Measurements from ENCODE around the gene OPRL1.
A peak's percentile ranks its signal among the peaks of the same experiment; 100 is the strongest.

OPRL1 gene

DNA sequence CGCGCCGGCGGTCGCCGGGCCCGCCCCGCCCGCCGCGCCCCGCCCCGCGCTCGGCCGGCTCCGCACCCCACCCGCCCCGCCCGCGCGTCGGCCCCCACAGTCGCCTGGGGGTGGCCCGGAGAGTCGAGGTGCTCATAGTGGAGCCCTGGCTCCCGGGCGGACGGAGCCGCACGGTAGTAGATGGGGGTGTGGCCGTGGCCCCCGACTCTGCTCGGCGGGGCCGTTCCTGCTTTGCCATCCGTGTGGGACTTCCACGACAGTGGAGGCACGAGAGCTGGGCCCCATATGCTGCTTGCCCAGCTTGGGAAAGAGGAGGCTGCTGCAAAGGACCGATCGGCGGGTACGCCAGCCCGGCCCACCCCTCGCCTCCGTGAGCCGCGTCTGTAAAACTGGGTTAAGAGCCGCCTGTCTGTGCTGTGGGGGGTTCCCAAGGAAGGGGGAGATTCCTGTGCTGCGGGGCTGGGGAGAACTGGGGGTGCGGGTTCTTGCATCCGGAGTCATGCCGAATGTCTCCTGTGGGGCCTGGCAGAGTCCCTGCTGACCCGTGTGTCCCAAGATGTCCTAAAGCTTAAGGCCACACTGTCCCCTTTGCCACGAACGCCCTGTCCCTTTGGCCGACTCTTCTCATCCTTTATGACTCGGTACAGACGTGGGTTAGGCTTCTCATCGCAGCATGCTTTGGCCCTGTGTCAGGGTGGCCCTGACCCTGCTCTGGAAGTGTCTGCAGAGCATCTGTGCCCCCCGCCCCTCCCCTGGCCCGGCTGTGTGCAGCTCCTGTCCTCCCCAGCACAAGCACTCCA is at the start of gene OPRL1:
Gene OPRL1 (plus strand): TSS at position 70 of the 800 bp plus-strand sequence. CDS start 12,639 bp downstream, outside the sequence.
- peak; percentile 41 for DNase-seq

GRCh38 chr20:64030371-64031134 is 49.3 kb upstream of the OPRL1 start:
- no peak for DNase-seq

- DNase-seq = no peak
These were observed 48.0 kb upstream of the OPRL1 start for GRCh38 chr20:64031822-64032314.

DNA sequence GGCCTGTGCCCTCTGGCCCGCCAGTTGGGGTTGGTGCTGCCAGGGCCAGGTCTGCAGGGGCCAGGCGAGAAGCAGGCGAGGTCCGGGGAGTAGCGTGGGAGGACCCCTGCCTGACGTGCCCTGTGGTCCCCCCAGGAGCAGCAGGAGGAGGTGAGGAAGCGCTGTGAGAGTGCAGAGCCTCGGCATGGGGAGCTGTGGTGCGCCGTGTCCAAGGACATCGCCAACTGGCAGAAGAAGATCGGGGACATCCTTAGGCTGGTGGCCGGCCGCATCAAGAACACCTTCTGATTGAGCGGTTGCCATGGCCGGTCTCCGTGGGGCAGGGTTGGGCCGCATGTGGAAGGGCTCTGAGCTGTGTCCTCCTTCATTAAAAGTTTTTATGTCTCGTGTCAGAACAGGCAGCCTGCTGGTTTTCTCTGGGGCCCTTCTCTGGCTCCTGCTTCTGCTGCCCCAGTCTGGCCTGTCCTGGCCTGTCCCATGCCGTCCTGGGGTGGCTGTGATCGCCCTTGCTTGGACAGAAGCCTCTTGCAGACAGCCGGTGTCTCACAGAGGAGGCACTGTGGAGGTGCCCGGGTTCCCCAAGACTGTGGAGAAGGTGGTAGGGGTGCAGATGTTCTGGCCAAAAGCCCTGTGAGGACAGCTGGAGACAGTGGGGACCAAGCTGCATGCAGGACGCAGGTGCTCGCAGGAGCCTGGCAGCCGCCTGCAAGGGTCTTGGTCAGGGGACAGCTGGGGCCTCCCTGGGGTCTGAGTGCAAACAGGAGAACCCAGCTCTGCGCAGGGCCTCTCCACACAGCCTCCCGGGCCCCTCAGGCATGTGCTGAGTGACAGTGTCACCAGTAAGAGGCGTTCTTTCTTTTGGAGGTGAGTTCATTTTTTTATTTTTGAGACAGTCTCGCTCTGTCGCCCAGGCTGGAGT is 46.9 kb upstream of the OPRL1 start:
- DNase-seq = no peak

GRCh38 chr20:64033981-64034493 is 45.8 kb upstream of the OPRL1 start:
- DNase-seq = no peak

- DNase-seq = no peak
These were observed 44.6 kb upstream of the OPRL1 start for GRCh38 chr20:64035066-64035932.

- DNase-seq = no peak
These were observed 43.9 kb upstream of the OPRL1 start, which contains the start of gene C20orf204 for GRCh38 chr20:64035933-64036345. TSS of gene C20orf204 (plus strand) at chr20:64036182. CDS start at chr20:64036324, 142 bp downstream.

DNA sequence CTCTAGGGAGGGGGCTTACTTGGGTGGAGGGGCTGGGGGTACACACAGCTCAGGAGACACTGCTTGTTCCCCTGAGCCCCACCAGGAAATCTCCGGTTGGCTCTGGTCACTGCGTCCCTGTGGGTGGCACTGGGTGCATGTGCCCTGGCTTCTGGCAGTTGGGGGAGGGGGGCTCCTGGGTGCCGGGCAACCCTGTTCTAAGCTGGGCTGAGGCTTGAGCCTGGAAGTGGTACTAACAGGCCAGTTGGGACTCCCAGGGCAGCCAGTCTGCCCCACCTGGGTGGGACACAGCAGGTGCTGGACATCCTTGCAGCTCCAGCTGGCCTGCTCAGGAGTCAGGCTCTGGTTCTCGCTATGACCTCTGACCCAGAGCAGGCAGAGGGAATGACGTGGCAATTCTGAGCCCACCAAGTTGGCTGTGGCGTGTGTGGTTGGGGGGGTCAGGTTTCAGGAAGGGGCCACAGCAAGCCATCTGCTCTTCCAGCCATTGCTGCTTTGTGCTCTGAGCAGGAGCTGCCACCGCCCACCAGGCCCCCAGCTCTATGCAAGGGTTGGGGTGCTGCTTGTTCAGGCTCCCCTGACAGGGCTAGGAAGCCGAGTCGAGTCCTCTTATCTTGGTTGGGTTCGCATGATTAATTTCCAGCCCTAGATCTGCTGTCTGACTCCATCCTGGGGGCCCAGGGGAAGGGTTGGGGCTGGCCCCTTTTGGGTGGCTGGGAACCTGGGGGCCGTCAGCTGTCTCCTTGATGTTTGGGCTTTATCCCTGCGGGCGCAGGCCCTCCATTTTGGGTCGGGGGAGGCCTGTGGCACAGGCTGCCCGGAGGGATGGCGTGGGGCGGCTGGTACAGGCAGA is 43.3 kb upstream of the OPRL1 start:
- DNase-seq = no peak

- DNase-seq = no peak
These were observed 42.7 kb upstream of the OPRL1 start for GRCh38 chr20:64037199-64037497.

DNA sequence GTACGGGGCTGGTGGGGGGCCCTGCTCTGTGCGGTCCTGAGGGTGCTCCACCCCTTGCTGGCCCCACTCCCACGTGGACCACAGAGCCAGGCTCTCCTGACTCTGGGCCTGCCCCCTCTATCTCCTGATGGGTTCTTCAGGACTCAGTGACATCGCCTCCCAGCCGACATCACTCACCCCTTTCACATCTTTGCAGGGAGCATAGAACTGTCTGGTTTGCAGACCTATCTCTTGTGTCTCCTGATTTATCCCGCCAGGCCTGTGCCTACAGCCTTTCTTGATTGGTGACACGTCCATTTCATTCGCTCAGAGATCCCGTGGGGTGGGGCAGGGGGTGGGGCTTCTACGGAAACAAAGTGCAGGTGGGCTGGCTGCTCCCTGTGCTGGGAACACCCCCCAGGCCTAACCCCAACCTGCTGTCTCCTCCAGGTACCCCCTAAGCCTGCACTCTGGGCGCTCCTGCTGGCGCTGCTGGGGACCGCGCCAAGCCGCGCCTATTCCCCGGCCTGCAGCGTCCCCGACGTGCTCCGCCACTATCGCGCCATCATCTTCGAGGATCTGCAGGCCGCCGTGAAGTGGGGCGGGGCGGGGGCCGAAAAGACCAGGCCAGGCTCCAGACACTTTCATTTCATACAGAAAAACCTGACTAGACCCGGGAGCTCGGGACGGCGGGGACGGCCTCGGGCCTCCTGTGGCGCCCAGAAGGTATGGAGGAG is 42.2 kb upstream of the OPRL1 start:
- DNase-seq = no peak

GRCh38 chr20:64038224-64038564 is 41.7 kb upstream of the OPRL1 start:
- no peak for DNase-seq

DNA sequence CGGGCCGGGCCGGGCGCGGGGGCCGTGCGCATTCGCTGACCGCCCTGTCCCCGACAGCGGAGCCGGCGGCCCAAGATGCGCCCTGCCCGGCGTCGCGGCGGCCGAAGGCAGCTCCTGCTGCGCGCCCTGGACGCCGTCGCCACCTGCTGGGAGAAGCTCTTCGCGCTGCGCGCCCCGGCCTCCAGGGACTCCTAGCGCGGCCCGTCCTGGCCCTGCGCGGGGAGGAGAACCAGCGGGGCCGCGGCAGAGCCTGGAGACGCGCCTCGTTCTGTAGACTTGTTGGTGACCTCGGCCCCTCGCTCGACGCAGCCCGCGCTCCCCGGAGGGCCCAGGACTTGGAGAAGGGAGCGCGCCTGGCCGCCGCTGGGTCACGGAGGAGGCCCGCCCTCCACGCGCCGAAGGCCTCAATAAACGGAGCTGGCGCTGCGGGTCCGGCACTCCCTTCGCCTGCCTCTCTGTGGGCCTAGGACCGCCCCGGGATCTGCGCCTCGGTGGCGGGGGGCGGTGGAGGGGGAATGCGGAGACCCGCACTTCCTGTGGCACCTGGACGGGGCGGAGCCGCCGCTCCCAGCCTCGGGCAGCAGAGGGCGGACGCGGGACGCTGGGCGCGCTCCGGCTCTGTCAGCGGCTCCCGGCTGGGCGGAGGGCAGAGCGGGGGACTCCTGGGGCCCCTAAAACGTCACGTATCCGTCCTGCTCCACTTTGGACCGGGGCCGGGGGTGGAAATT is 41.2 kb upstream of the OPRL1 start:
- peak; percentile 73 for DNase-seq

DNA sequence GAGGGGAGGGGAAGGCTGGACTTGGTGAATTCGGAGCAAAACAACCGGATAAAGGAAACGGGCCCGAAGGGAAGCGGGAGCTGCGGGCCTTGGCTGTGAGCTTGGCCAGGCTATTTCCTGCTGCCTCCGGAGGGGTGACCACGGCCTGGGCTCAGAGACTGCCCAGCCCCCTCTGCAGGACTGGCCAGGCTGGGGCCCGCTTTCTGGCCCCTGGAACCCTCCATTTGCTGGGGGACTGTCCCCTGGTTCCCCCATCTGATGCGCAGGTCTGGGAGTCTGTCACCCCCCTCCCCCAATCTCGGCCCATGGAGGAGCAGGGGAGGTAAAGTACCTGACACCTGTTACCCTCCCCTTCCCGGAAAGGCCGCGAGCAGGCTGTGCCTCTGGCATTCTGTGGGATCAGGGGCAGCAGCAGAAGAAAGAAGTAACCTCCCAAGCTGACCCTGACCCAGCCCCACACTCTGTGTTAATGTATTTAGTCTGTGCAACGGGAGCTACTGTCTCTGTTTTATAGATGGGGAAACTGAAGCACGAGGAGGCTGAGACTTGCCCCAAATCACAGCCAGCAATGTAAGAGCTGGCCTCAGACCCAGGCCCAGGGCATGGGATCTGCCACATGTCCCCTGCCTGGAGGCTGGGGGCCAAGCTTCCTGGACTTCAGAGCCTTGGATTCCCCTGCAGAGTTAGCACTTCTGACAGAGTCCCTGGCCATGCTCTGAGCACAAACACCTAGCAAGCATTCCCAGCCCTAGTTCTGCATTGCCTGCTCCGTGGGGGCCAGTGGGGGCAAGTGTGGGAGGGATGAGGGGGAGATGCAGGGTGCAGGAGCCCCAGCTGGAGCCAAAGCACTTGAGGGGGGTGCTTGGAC is 40.4 kb upstream of the OPRL1 start:
- DNase-seq = no peak

GRCh38 chr20:64040231-64041039 is 39.4 kb upstream of the OPRL1 start:
- DNase-seq = no peak

GRCh38 chr20:64041040-64041780 is 38.7 kb upstream of the OPRL1 start:
- DNase-seq = no peak

DNA sequence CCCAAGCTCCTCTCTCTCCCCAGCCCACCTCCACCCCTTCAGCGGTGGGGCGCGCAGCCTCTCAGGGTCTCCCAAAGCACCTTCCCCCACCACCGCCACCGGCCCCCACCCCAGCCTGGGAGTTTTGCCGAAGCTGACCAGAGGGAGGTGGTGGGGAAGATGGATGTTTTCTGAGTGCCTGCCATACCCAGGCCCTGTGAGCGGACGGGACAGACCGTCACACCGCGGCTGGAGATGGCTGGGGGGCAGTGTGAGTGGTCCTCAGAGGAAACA is 38.2 kb upstream of the OPRL1 start:
- no peak for DNase-seq

All from CD4-positive, alpha-beta T cell treated with Interferon gamma for 1 hour (primary cell).